Stimulated activated CD4-positive, alpha-beta T cell treated with anti-CD3 and anti-CD28 coated beads, Interleukin-4, amount 100 ng/mL, for 1 hour (primary cell): ENCODE results near the gene MARCHF2.
A peak's percentile ranks its signal among the peaks of the same experiment; 100 is the strongest.
"Not testable (repeated sequence)": the region's sequence is repeated elsewhere in the genome, so short reads cannot be mapped to it uniquely, and the experiment has no call there.

Experiments used
- DNase-seq: peaks from one replicate; pipeline ENCODE4 v3.0.0-alpha.2; 2020

The MARCHF2 gene

GRCh38 chr19:8413629-8413995, 507 bp downstream of the MARCHF2 start:
- DNase-seq: no peak

GRCh38 chr19:8416796-8417195, 3.7 kb downstream of the MARCHF2 start:
- no peak for DNase-seq

- DNase-seq: no peak
These were observed 8.7 kb downstream of the MARCHF2 start for GRCh38 chr19:8421484-8422461.

- no peak for DNase-seq
These were observed 10.7 kb downstream of the MARCHF2 start for GRCh38 chr19:8423817-8424223.

- not testable (repeated sequence) for DNase-seq
These were observed 12.2 kb downstream of the MARCHF2 start for GRCh38 chr19:8425331-8425730.

GRCh38 chr19:8426283-8426682, 13.2 kb downstream of the MARCHF2 start:
- no peak for DNase-seq

GRCh38 chr19:8429044-8429443, 15.9 kb downstream of the MARCHF2 start:
- no peak for DNase-seq

GRCh38 chr19:8429826-8430225, 16.7 kb downstream of the MARCHF2 start:
- no peak for DNase-seq

GRCh38 chr19:8430650-8431049, 17.5 kb downstream of the MARCHF2 start:
- DNase-seq: no peak

- DNase-seq: no peak
These were observed 25.1 kb downstream of the MARCHF2 start for GRCh38 chr19:8438236-8438635.

GRCh38 chr19:8441725-8442544, 28.8 kb downstream of the MARCHF2 start:
- no peak for DNase-seq

GRCh38 chr19:8444140-8444676, 31.1 kb downstream of the MARCHF2 start:
- not testable (repeated sequence) for DNase-seq

- peak; percentile 100 for DNase-seq
These were observed 31.8 kb downstream of the MARCHF2 start, which contains the start of gene HNRNPM for GRCh38 chr19:8444677-8445487. Gene HNRNPM (plus strand): TSS chr19:8444975. CDS start chr19:8444999, 24 bp downstream.

GRCh38 chr19:8445488-8446001, 32.4 kb downstream of the MARCHF2 start:
- peak; percentile 48 for DNase-seq

GRCh38 chr19:8446061-8446709, 33.1 kb downstream of the MARCHF2 start:
- no peak for DNase-seq

GRCh38 chr19:8449830-8450229, 36.7 kb downstream of the MARCHF2 start:
- DNase-seq: no peak

- no peak for DNase-seq
These were observed 38.3 kb downstream of the MARCHF2 start for GRCh38 chr19:8451377-8451776.

- DNase-seq: no peak
These were observed 38.8 kb downstream of the MARCHF2 start for GRCh38 chr19:8451885-8452284.

- DNase-seq: no peak
These were observed 39.5 kb downstream of the MARCHF2 start for GRCh38 chr19:8452446-8453123.

GRCh38 chr19:8453616-8454015, 40.5 kb downstream of the MARCHF2 start:
- DNase-seq: no peak

GRCh38 chr19:8454218-8454617, 41.1 kb downstream of the MARCHF2 start:
- no peak for DNase-seq
